ENCODE data around the gene TMEM217.

GRCh38 chr6:37243131-37243815 is 14.7 kb downstream of the TMEM217 start:
- TF ChIP-seq EZH2 (IDR thresholded peaks at IDR 0.05) (no peak), POLR2AphosphoS5 (IDR thresholded peaks at IDR 0.05; ENCODE audit: borderline replicate concordance, low read depth, low read length) (no peak), FOXP2 (optimal IDR thresholded peaks at IDR 0.05; ENCODE audit: control extremely low read depth, extremely low read length, insufficient read depth) (no peak)

Measured in SK-N-MC (cell line).